IMR-90 (cell line): Measurements from ENCODE around the gene MEGF11. TPM values are rescaled to one million over a fixed set of nuclear protein-coding genes. Genes with fewer than 3 reads are reported as not detected.

Source experiments
- POLR2A ChIP-seq: IDR thresholded peaks from 2 replicates; pipeline ENCODE4 v1.6.1; 2012; ENCODE audit warnings: mild to moderate bottlenecking, low read depth, low read length
- microRNA-seq, 2 experiments: library from miRNA; stranded (forward) in 1 of 2; unstranded in 1 of 2; fragments of 10-50 nt in 1 of 2; fragments of <30 nt in 1 of 2; gene quantifications in 1 of 2; microRNA quantifications in 1 of 2; one replicate each; pipeline versions ENCODE3 to v1.1.0; 2013 to 2020; ENCODE audit not compliant: insufficient read depth in 1 of 2, insufficient read length in 1 of 2, unreplicated experiment in 1 of 2
- polyA plus RNA-seq, 3 experiments: library from polyadenylated mRNA; depleted of rRNA; stranded (reverse); fragments of >200 nt; gene quantifications; 2 replicates each; pipeline ENCODE4 v1.2.3, GENCODE V29; 2012; ENCODE audit warnings: low replicate concordance in 1 of 3
- small RNA-seq, 5 experiments: library from RNA; depleted of rRNA; stranded (forward); fragments of <200 nt; gene quantifications; one replicate each; pipeline ENCODE3, GENCODE V24; 2012
- total RNA-seq: library from RNA; depleted of rRNA; stranded (reverse); fragments of >200 nt; gene quantifications from 2 replicates; pipeline ENCODE4 v1.2.3, GENCODE V29; 2012; rRNA removed

Gene MEGF11
- total and polyA plus RNA-seq, 2 of the 4 experiments (the other 2 are of a cell fraction) = not detected

- TF ChIP-seq POLR2A = no peak
Observed at GRCh38 chr15:65845826-65846519, 407.6 kb downstream of the MEGF11 start (continued).

Small RNA genes lying within 50 kb of the gene (microRNA-seq; reads per million reads assigned to microRNA genes)
- gene MIR4311 = 0 reads per million in 2 experiments

Small RNA genes lying within 50 kb of the gene (small RNA-seq; reads per million reads assigned to genes)
- gene MIR4311 = 0 reads per million in 5 experiments

Other genes starting within 250 kb of the MEGF11 start
- 12.2 and 14.5 TPM in 2 replicates for gene DIS3L, start 39.8 kb upstream of the MEGF11 start, total RNA-seq
- 4.2 and 5.1 TPM in 2 replicates for gene DIS3L, start 39.8 kb upstream of the MEGF11 start, polyA plus RNA-seq (2012; rRNA removed)
- gene TIPIN, start 102.9 kb upstream of the MEGF11 start, total RNA-seq = 7.3 and 15.0 TPM in 2 replicates
- 6.3 and 6.9 TPM in 2 replicates for gene TIPIN, start 102.9 kb upstream of the MEGF11 start, polyA plus RNA-seq (2012; rRNA removed)
- 37.8 and 58.9 TPM in 2 replicates for gene MAP2K1, start 133.2 kb upstream of the MEGF11 start, total RNA-seq
- 33.3 and 34.7 TPM in 2 replicates for gene MAP2K1, start 133.2 kb upstream of the MEGF11 start, polyA plus RNA-seq (2012; rRNA removed)
- gene SNAPC5, start 244.0 kb upstream of the MEGF11 start, total RNA-seq = 26.3 and 40.8 TPM in 2 replicates
- gene SNAPC5, start 244.0 kb upstream of the MEGF11 start, polyA plus RNA-seq (2012; rRNA removed) = 25.4 and 25.9 TPM in 2 replicates